ENCODE results near the gene PPP2R2B.

Gene PPP2R2B

GRCh38 chr5:146669656-146670055, 208.9 kb downstream of the PPP2R2B start:
- Histone ChIP-seq H3K9me3 (ENCODE audit: control insufficient read depth, low read length) (no peaks in the 10 kb centered on the region), H2BK120ac (ENCODE audit: low read depth, low read length) (no peak overlapping the region), H2AK5ac (ENCODE audit: low read length, severe bottlenecking) (no peak overlapping the region), H3K4ac (ENCODE audit: low read depth in 1 of 2, low read length in 2 of 2) (no peak overlapping the region), H3K4me3 (ENCODE audit: insufficient read depth in 1 of 2, low read depth in 1 of 2, low read length in 2 of 2) (no peak overlapping the region), H3K4me1 (ENCODE audit: control insufficient read depth, insufficient read depth, low read depth, low read length) (peaks cover 1% of the 10 kb centered on the region), H2BK12ac (ENCODE audit: low read length in 2 of 2) (no peak overlapping the region), H3K79me1 (replicated peaks; ENCODE audit: low read length, poor library complexity, severe bottlenecking) (no peaks in the 10 kb centered on the region), H3K9ac (ENCODE audit: low read length) (no peak overlapping the region), H4K8ac (ENCODE audit: low read length) (no peak overlapping the region), H2BK5ac (ENCODE audit: low read depth, low read length, poor library complexity, severe bottlenecking) (no peak overlapping the region), H3K27ac (ENCODE audit: low read length, poor library complexity, severe bottlenecking) (no peak overlapping the region), H3K4me2 (ENCODE audit: low read length, poor library complexity, severe bottlenecking) (no peak overlapping the region), H3K27me3 (ENCODE audit: control insufficient read depth in 1 of 2, insufficient read depth in 1 of 2, low read length in 2 of 2) (no peaks in the 10 kb centered on the region), H3K23ac (ENCODE audit: low read length in 2 of 2) (no peak overlapping the region), H3K18ac (ENCODE audit: low read depth in 1 of 2, low read length in 2 of 2) (no peak overlapping the region), H4K91ac (ENCODE audit: low read length) (no peak overlapping the region), H3K36me3 (ENCODE audit: control insufficient read depth in 1 of 2, insufficient read depth in 2 of 2, low read depth in 1 of 2, low read length in 2 of 2) (no peaks in the 10 kb centered on the region), H2AFZ (ENCODE audit: low read depth, low read length) (no peak overlapping the region), H3K14ac (ENCODE audit: low read length in 2 of 2) (no peak overlapping the region), H2BK15ac (ENCODE audit: low read depth, poor library complexity, severe bottlenecking) (no peak overlapping the region)
- 82% methylated on average over 2 of the region's 3 CpGs for WGBS
- no peak for DNase-seq

- Histone ChIP-seq H3K4me2 (ENCODE audit: low read length, poor library complexity, severe bottlenecking) (no peak overlapping the region), H3K36me3 (ENCODE audit: control insufficient read depth in 1 of 2, insufficient read depth in 2 of 2, low read depth in 1 of 2, low read length in 2 of 2) (no peaks in the 10 kb centered on the region), H3K79me1 (replicated peaks; ENCODE audit: low read length, poor library complexity, severe bottlenecking) (no peaks in the 10 kb centered on the region), H2BK120ac (ENCODE audit: low read depth, low read length) (no peak overlapping the region), H3K27ac (ENCODE audit: low read length, poor library complexity, severe bottlenecking) (peak overlapping the region; percentile 59), H3K9me3 (ENCODE audit: control insufficient read depth, low read length) (no peaks in the 10 kb centered on the region), H4K91ac (ENCODE audit: low read length) (no peak overlapping the region), H3K27me3 (ENCODE audit: control insufficient read depth in 1 of 2, insufficient read depth in 1 of 2, low read length in 2 of 2) (no peaks in the 10 kb centered on the region), H2BK5ac (ENCODE audit: low read depth, low read length, poor library complexity, severe bottlenecking) (peak overlapping the region; percentile 62), H3K4me3 (ENCODE audit: insufficient read depth in 1 of 2, low read depth in 1 of 2, low read length in 2 of 2) (no peak overlapping the region), H3K14ac (ENCODE audit: low read length in 2 of 2) (no peak overlapping the region), H2AFZ (ENCODE audit: low read depth, low read length) (peak overlapping the region; percentile 23), H3K18ac (ENCODE audit: low read depth in 1 of 2, low read length in 2 of 2) (no peak overlapping the region), H4K8ac (ENCODE audit: low read length) (no peak overlapping the region), H3K9ac (ENCODE audit: low read length) (peak overlapping the region; percentile 46), H3K4ac (ENCODE audit: low read depth in 1 of 2, low read length in 2 of 2) (no peak overlapping the region), H2BK12ac (ENCODE audit: low read length in 2 of 2) (no peak overlapping the region), H3K23ac (ENCODE audit: low read length in 2 of 2) (no peak overlapping the region), H3K4me1 (ENCODE audit: control insufficient read depth, insufficient read depth, low read depth, low read length) (peaks cover 1% of the 10 kb centered on the region), H2AK5ac (ENCODE audit: low read length, severe bottlenecking) (no peak overlapping the region), H2BK15ac (ENCODE audit: low read depth, poor library complexity, severe bottlenecking) (no peak overlapping the region)
- 49% methylated on average over 2 of the region's 4 CpGs for WGBS
- peak; percentile 69 for DNase-seq
These were observed 210.8 kb downstream of the PPP2R2B start for GRCh38 chr5:146667633-146668272.

DNA sequence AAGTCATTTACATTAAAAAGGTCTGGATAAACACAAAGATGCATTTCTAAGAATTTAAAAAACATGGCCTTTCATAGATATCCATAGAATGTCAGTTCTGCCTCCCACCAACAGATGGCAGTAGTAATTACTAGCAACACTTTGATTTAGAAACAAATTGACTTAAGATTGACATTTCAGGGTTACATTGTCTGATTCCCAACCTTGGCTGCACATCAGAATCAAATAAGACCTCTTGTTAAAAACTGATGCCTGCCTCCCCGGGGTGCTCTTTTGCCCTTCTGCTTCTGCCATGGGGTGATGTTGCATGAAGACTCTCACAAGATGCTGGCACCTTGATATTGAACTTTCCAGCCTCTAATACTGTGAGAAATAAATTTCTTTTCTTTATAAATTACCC, 216.3 kb downstream of the PPP2R2B start:
- H3K27ac ChIP-seq (ENCODE audit: low read length, poor library complexity, severe bottlenecking): no peak overlapping the region
- no peaks in the 10 kb centered on the region for H3K9me3 ChIP-seq (ENCODE audit: control insufficient read depth, low read length)
- no peaks in the 10 kb centered on the region for H3K79me1 ChIP-seq (replicated peaks; ENCODE audit: low read length, poor library complexity, severe bottlenecking)
- H2AK5ac ChIP-seq (ENCODE audit: low read length, severe bottlenecking): no peak overlapping the region
- no peaks in the 10 kb centered on the region for H3K36me3 ChIP-seq (ENCODE audit: control insufficient read depth in 1 of 2, insufficient read depth in 2 of 2, low read depth in 1 of 2, low read length in 2 of 2)
- H3K4me3 ChIP-seq (ENCODE audit: insufficient read depth in 1 of 2, low read depth in 1 of 2, low read length in 2 of 2): no peak overlapping the region
- H3K4me1 ChIP-seq (ENCODE audit: control insufficient read depth, insufficient read depth, low read depth, low read length): peaks cover 1% of the 10 kb centered on the region
- H3K23ac ChIP-seq (ENCODE audit: low read length in 2 of 2): no peak overlapping the region
- no peak overlapping the region for H3K4ac ChIP-seq (ENCODE audit: low read depth in 1 of 2, low read length in 2 of 2)
- H4K91ac ChIP-seq (ENCODE audit: low read length): no peak overlapping the region
- H2BK12ac ChIP-seq (ENCODE audit: low read length in 2 of 2): no peak overlapping the region
- peak; percentile 19 for DNase-seq
- H2BK5ac ChIP-seq (ENCODE audit: low read depth, low read length, poor library complexity, severe bottlenecking): no peak overlapping the region
- no peaks in the 10 kb centered on the region for H3K27me3 ChIP-seq (ENCODE audit: control insufficient read depth in 1 of 2, insufficient read depth in 1 of 2, low read length in 2 of 2)
- no peak overlapping the region for H3K14ac ChIP-seq (ENCODE audit: low read length in 2 of 2)
- no peak overlapping the region for H3K4me2 ChIP-seq (ENCODE audit: low read length, poor library complexity, severe bottlenecking)
- no peak overlapping the region for H2AFZ ChIP-seq (ENCODE audit: low read depth, low read length)
- no CpG with 5 or more reads among the region's 1 CpG for WGBS
- H4K8ac ChIP-seq (ENCODE audit: low read length): no peak overlapping the region
- H2BK120ac ChIP-seq (ENCODE audit: low read depth, low read length): no peak overlapping the region
- H2BK15ac ChIP-seq (ENCODE audit: low read depth, poor library complexity, severe bottlenecking): no peak overlapping the region
- H3K18ac ChIP-seq (ENCODE audit: low read depth in 1 of 2, low read length in 2 of 2): no peak overlapping the region
- no peak overlapping the region for H3K9ac ChIP-seq (ENCODE audit: low read length)

- Histone ChIP-seq H3K4me3 (ENCODE audit: insufficient read depth in 1 of 2, low read depth in 1 of 2, low read length in 2 of 2) (no peak overlapping the region), H2BK15ac (ENCODE audit: low read depth, poor library complexity, severe bottlenecking) (no peak overlapping the region), H3K27ac (ENCODE audit: low read length, poor library complexity, severe bottlenecking) (no peak overlapping the region), H3K36me3 (ENCODE audit: control insufficient read depth in 1 of 2, insufficient read depth in 2 of 2, low read depth in 1 of 2, low read length in 2 of 2) (no peaks in the 10 kb centered on the region), H4K91ac (ENCODE audit: low read length) (no peak overlapping the region), H3K4me1 (ENCODE audit: control insufficient read depth, insufficient read depth, low read depth, low read length) (no peaks in the 10 kb centered on the region), H2AFZ (ENCODE audit: low read depth, low read length) (no peak overlapping the region), H3K4ac (ENCODE audit: low read depth in 1 of 2, low read length in 2 of 2) (no peak overlapping the region), H2BK120ac (ENCODE audit: low read depth, low read length) (no peak overlapping the region), H3K23ac (ENCODE audit: low read length in 2 of 2) (no peak overlapping the region), H3K9ac (ENCODE audit: low read length) (no peak overlapping the region), H3K79me1 (replicated peaks; ENCODE audit: low read length, poor library complexity, severe bottlenecking) (no peaks in the 10 kb centered on the region), H4K8ac (ENCODE audit: low read length) (no peak overlapping the region), H2AK5ac (ENCODE audit: low read length, severe bottlenecking) (no peak overlapping the region), H3K18ac (ENCODE audit: low read depth in 1 of 2, low read length in 2 of 2) (no peak overlapping the region), H2BK12ac (ENCODE audit: low read length in 2 of 2) (no peak overlapping the region), H3K4me2 (ENCODE audit: low read length, poor library complexity, severe bottlenecking) (no peak overlapping the region), H3K9me3 (ENCODE audit: control insufficient read depth, low read length) (no peaks in the 10 kb centered on the region), H2BK5ac (ENCODE audit: low read depth, low read length, poor library complexity, severe bottlenecking) (no peak overlapping the region), H3K27me3 (ENCODE audit: control insufficient read depth in 1 of 2, insufficient read depth in 1 of 2, low read length in 2 of 2) (no peaks in the 10 kb centered on the region), H3K14ac (ENCODE audit: low read length in 2 of 2) (no peak overlapping the region)
- WGBS: 78% methylated on average over 3 of the region's 3 CpGs
- no peak for DNase-seq
These were observed 218.1 kb downstream of the PPP2R2B start for GRCh38 chr5:146660376-146660960.

Data from mesenchymal stem cell (in vitro differentiated cells and primary cell).